Tibial nerve (tissue), 3 donors: ENCODE results near the gene PIK3C3.

Experiments
- POLR2A ChIP-seq, 2 donors: fragments of 450-650 bp; IDR thresholded peaks; one replicate each; pipeline ENCODE4 v1.6.1; 2017; ENCODE audit warnings: antibody characterized with exemption in 2 of 2, mild to moderate bottlenecking in 2 of 2, moderate library complexity in 2 of 2
- TF ChIP-seq, protein P1 (sequence below), 5 experiments: fragments of 200-600 bp in 3 of 5; fragments of 450-650 bp in 2 of 5; sonication (generic) in 3 of 5; IDR thresholded peaks; one replicate each; pipeline ENCODE4 v1.5.1; 2016 to 2019; ENCODE audit warnings: antibody characterized with exemption in 5 of 5, mild to moderate bottlenecking in 3 of 5, moderate library complexity in 2 of 5

DNA sequence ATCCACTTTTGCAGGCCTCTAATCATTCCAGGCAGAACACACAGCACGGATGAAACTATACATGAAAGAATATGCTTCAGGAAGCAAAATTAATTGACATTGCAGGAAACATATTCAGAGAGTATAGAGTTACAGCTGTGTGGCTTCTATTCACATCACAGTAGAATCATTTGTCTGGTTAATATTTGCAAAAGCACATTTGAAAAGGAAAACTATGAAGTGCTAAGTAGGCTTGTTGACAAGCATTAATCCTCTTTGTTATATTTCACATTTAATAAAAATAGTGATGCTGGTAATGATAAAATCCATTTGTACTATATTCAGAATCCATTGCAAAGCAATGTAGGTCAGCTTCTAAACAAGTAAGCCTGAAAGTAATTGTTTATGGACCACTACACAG lies 32.2 kb upstream of the PIK3C3 start:
- TF ChIP-seq, protein P1, sequence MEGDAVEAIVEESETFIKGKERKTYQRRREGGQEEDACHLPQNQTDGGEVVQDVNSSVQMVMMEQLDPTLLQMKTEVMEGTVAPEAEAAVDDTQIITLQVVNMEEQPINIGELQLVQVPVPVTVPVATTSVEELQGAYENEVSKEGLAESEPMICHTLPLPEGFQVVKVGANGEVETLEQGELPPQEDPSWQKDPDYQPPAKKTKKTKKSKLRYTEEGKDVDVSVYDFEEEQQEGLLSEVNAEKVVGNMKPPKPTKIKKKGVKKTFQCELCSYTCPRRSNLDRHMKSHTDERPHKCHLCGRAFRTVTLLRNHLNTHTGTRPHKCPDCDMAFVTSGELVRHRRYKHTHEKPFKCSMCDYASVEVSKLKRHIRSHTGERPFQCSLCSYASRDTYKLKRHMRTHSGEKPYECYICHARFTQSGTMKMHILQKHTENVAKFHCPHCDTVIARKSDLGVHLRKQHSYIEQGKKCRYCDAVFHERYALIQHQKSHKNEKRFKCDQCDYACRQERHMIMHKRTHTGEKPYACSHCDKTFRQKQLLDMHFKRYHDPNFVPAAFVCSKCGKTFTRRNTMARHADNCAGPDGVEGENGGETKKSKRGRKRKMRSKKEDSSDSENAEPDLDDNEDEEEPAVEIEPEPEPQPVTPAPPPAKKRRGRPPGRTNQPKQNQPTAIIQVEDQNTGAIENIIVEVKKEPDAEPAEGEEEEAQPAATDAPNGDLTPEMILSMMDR (IDR thresholded peaks at IDR 0.05) = no peak
- no peak for TF ChIP-seq POLR2A (IDR thresholded peaks at IDR 0.05)
